GM11168 (cell line): ENCODE data around the gene NSUN6.
"Not testable (repeated sequence)": the region's sequence is repeated elsewhere in the genome, so short reads cannot be mapped to it uniquely, and the experiment has no call there.

Source experiments
- in situ Hi-C: fragments of 300-500 bp; cut with MboI; formaldehyde crosslinking; loops from one replicate; pipeline ENCODE4 v1.12.0; 2022; ENCODE audit warnings: low sequenced_read_pairs; ENCODE audit not compliant: unreplicated experiment

Gene NSUN6

DNA sequence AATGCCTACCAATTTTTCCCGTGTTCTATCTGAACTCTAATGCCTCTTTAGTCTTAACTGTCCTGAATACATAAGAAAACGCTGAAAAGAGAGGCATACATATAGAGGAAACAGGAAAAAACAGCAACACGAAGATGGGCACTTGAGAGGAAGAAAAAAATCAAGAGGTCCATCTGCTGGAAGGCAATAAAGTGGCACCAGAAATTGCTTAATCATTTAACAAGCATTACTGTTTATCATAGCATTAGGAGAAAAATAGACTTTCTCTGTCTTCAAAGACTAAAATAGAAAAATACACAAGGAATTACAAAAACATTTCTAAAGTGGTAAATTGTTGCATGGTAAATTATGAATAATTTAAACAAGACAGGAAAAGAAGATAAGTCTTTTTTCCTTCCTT is 35.0 kb downstream of the NSUN6 start:
- in situ Hi-C loops, result no loop called here

GRCh38 chr10:18615618-18616017 is 35.8 kb downstream of the NSUN6 start:
- in situ Hi-C loops, result no loop called here

DNA sequence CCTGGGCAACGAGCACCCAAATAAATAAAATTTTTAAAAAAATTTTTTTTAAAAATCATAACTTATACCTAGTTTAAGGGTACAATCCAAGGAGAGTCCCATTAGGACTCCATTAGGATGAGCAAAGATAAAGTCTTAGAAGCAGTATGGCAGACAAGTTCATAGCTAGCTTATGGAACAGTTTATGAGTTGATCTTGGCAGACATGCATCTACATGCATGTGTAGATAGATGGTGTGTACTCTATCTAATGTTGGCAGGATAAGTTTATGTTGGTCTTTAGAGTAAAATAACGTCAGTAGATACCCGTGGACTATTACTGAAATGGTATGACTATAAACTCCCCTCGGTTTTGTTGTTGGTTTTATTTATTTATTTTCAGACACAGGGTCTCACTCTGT is 40.2 kb downstream of the NSUN6 start:
- in situ Hi-C loops, result no loop called here

DNA sequence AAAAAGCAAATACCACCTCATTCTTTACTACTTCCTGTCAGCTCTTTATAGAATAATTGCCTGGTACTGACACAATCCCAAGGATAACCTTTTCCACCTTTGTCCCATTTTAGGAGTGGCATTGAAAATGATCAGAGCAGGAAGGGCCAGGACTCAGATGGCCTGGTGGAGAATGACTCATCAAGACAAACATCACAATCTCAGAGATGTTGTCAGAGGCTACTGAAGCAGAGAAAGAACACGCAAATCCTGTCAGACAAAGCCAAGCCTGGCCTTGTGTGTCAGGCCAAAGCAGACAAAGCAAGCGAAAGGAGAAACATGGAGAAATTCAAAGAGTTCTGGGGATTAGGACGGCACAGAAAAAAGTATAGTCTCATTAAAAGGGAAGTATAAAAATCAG is 40.9 kb downstream of the NSUN6 start:
- in situ Hi-C loops, result no loop called here

DNA sequence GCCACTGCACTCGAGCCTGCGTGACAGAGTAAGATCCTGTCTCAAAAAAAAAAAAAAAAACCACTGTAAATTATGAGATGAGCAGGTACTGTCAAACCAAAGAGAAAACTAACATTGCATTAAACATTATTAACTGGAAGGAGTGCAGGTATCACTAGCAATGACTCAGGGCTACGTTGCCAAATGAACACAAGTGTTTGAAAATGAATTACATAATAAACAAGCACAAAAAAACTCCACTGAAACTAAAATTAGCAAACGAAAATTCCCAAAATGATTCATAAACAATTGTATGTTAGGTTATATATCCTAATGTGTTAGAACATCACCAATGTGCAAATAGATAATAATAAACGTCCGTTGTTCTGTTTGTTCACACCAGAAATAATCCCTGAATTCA is 42.8 kb downstream of the NSUN6 start:
- in situ Hi-C loops, result no loop called here

- in situ Hi-C loops, result no loop called here
These were observed 43.6 kb downstream of the NSUN6 start for GRCh38 chr10:18607503-18608378.

DNA sequence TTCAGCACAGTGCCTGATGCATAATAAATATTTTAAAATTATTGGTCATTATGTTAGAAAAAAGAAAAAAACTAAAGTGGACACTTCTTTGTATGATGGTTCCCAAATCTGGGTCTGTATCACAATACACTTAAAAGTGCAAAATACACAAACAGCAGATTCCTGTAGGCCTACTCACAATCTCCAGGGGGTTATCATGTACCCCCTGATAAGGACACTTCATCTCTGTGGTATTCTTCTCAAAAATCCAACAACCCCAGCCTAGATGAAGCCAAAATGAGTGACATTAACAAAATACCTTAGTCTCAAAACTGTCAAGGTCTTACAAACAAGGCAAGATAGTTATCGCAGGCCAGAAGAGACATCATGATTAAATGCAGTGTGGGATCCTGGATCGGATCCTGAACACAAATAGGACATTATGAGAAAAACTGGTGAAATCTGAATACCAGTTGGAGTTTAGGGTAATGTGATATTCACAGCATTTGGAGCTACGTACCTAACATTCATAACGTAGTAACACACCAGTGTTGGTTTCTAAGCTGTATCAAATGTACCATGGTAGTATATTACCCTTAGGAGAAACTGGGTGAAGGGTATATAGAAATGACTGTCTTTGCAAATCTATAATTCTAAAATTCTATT is 45.2 kb downstream of the NSUN6 start:
- in situ Hi-C loops, result no loop called here

DNA sequence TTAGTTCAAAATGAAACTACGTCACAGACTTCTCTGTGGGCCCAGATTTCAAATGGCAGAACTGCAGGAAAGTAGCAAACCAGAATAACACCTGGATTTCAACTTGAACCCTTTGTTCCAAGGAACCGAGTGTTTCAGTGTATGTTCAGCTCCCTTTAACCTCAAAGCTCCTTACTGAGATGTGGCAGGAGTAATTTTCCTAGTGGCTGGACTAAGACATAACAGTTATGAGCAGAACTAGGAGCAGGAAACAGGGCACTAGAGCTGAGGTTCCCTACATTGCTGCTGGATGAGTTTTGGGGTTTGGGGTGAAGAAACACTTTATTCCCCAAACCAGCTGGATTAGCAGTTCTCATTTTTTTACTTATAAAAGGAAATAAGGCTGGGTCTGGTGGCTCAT is 50.1 kb downstream of the NSUN6 start:
- in situ Hi-C loops, result no loop called here

GRCh38 chr10:18599392-18599791 is 52.0 kb downstream of the NSUN6 start:
- in situ Hi-C loops, result no loop called here

GRCh38 chr10:18594574-18595156 is 56.7 kb downstream of the NSUN6 start:
- in situ Hi-C loops, result no loop called here

- in situ Hi-C loops, result not testable (repeated sequence)
These were observed 60.2 kb downstream of the NSUN6 start for GRCh38 chr10:18591141-18591540.

DNA sequence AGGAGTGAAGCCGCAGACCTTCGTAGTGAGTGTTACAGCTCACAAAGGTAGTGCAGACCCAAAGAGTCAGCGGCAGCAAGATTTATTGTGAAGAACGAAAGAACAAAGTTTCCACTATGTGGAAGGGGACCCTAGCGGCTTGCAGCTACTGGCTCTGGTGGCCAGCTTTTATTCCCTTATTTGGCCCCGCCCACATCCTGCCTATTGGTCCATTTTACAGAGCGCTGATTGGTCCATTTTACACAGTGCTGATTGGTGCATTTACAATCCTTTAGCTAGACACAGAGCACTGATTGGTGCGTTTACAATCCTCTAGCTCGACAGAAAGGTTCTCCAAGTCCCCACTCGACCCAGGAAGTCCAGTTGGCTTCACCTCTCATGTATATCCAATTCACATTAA is 64.8 kb downstream of the NSUN6 start:
- in situ Hi-C loops, result loop anchor here (5.0 kb wide), 1 partner anchor 49 kb away; no protein-coding TSS in a partner anchor

GRCh38 chr10:18583575-18584270 is 67.7 kb downstream of the NSUN6 start:
- in situ Hi-C loops, result no loop called here

GRCh38 chr10:18582803-18583202 is 68.6 kb downstream of the NSUN6 start:
- in situ Hi-C loops, result no loop called here

- in situ Hi-C loops, result no loop called here
These were observed 73.3 kb downstream of the NSUN6 start for GRCh38 chr10:18577823-18578685.

DNA sequence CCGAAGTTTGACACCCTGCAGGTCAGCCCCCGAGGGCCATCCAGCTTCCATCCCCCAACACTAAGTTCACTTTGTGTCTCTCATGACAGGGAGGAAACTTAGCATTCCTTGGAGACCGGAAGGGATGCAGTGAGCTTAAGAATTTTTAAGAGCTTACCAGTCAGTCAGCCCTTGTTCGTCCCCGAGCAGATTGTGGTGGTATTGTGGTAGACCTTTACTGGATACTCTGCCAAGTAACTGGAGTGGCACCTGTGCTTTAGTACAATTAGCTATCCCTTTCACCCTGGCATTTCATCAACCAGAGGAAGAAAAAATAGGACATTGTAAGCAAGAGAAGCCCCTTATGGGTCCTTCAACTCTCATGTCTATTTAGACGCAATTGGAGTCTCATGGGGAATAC is 74.8 kb downstream of the NSUN6 start:
- in situ Hi-C loops, result no loop called here

DNA sequence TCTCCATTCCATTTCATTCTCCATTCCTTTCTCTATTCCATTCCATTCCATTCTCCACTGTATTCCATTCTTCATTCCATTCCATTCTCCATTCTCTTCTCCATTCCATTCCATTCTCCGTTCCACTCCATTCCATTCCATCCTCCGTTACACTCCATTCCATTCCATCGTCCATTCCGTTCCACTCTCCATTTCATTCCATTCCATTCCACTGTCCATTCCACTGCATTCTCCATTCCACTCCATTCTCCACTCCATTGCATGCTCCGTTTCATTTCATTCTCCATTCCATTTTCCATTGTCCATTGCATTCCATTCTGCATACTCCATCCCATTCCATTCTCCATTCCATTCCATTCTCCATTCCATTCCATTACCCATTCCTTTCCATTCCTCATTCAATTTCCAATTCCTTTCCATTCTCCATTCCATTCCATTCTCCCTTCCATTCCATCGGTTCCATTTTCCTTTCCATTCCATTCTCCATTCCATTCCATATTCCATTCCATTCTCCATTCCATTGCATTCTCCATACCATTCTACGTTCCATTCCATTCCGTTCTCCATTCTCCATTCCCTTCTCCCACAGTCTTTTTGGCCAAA is 78.3 kb downstream of the NSUN6 start:
- in situ Hi-C loops, result no loop called here

DNA sequence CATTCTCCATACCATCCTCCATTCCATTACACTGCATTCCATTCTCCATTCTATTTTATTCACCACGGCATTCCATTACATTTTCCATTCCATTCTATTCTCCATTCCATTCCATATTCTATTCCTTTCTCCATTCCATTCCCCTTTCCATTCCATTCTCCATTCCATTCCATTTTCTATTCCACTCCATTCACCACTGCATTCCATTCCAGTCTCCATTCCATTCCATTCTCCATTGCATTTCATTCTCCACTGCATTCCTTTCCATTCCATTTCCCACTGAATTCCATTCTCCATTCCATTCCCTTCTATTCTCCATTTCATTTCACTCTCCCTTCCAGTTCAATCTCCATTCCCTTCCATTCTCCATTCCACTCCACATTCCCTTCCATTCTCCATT is 79.6 kb downstream of the NSUN6 start:
- in situ Hi-C loops, result no loop called here

DNA sequence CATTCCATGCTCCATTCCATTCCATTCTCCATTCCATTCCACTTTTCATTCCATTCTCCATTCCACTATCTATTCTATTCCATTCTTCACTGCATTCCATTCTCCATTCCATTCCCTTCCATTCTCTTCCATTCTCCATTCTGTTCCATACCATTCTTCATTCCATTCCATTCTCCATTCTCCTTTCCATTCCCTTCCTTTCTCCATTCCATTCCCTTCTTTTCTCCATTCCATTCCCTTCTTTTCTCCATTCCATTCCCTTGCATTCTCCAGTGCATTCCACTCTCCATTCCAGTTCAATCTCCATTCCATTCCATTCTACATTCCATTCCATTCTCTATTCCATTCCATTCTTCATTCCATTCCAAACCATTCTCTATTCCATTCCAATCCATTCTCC is 80.3 kb downstream of the NSUN6 start:
- in situ Hi-C loops, result no loop called here
